K562 (cell line): ENCODE data around the gene GUCA1A. TPM values are rescaled to one million over a fixed set of nuclear protein-coding genes. Genes with fewer than 3 reads are reported as not detected.

Experiments
- ATF1 ChIP-seq, 2 experiments: fragments of 450-650 bp in 1 of 2; IDR thresholded peaks; 2 replicates each; pipeline ENCODE4 v1.6.1; 2016; ENCODE audit warnings: missing compliant biosample characterization in 1 of 2, missing genetic modification characterization in 1 of 2
- ATF6 ChIP-seq: sonication (generic); formaldehyde crosslinking; IDR thresholded peaks from 2 replicates; pipeline ENCODE4 v1.4.0; 2020; ENCODE audit warnings: mild to moderate bottlenecking, missing genetic modification reagents
- BCLAF1 ChIP-seq, 2 experiments: fragments of 450-650 bp in 1 of 2; IDR thresholded peaks; 2 replicates each; pipeline ENCODE4 v1.6.1; 2011 to 2017; ENCODE audit warnings: low read depth in 2 of 2, antibody characterized with exemption in 1 of 2, borderline replicate concordance in 1 of 2, low read length in 1 of 2, mild to moderate bottlenecking in 1 of 2, mixed read lengths in 1 of 2; ENCODE audit not compliant: control insufficient read depth in 1 of 2
- CTCF ChIP-seq, 3 experiments: IDR thresholded peaks in 2 of 3; conservative IDR thresholded peaks in 1 of 3; 2 replicates each; pipeline ENCODE4 v1.5.1; 2011 to 2012; ENCODE audit warnings: low read length in 3 of 3, mild to moderate bottlenecking in 3 of 3, control low read depth in 2 of 3, improper control_type of control experiment in 1 of 3, inconsistent platforms in 1 of 3, low read depth in 1 of 3, mixed read lengths in 1 of 3, moderate library complexity in 1 of 3; ENCODE audit not compliant: insufficient read depth in 2 of 3
- EGR1 ChIP-seq: fragments of 450-650 bp; conservative IDR thresholded peaks from 2 replicates; pipeline ENCODE4 v1.6.1; 2017; ENCODE audit warnings: mild to moderate bottlenecking
- GABPB1 ChIP-seq: sonication (generic); formaldehyde crosslinking; IDR thresholded peaks from 2 replicates; pipeline ENCODE4 v1.8.0; 2022; ENCODE audit warnings: mild to moderate bottlenecking, missing genetic modification reagents
- ID3 ChIP-seq, 2 experiments: fragments of 250-450 bp in 1 of 2; fragments of 450-650 bp in 1 of 2; sonication (Bioruptor Pico) in 1 of 2; IDR thresholded peaks; 2 replicates each; pipeline versions ENCODE4 v1.6.1 to v1.8.0; 2016 to 2021; ENCODE audit warnings: mild to moderate bottlenecking in 2 of 2, moderate library complexity in 2 of 2, missing compliant biosample characterization in 1 of 2, missing genetic modification characterization in 1 of 2
- NR4A1 ChIP-seq, 2 experiments: fragments of 250-450 bp in 1 of 2; fragments of 450-650 bp in 1 of 2; sonication (Bioruptor Pico) in 1 of 2; IDR thresholded peaks; 2 replicates each; pipeline versions ENCODE4 v1.4.0 to v1.6.1; 2016 to 2020; ENCODE audit warnings: mild to moderate bottlenecking in 2 of 2, missing compliant biosample characterization in 1 of 2, missing genetic modification characterization in 1 of 2, moderate library complexity in 1 of 2
- SMAD1 ChIP-seq: fragments of 150-350 bp; IDR thresholded peaks from 2 replicates; pipeline ENCODE4 v1.6.1; 2014; ENCODE audit warnings: low read length, low read depth; ENCODE audit not compliant: partially characterized antibody
- SOX6 ChIP-seq: fragments of 450-650 bp; IDR thresholded peaks from 2 replicates; pipeline ENCODE4 v1.6.1; 2014; ENCODE audit warnings: mild to moderate bottlenecking
- SP1 ChIP-seq: sonication (generic); formaldehyde crosslinking; IDR thresholded peaks from 2 replicates; pipeline ENCODE4 v1.8.1; 2022; ENCODE audit warnings: mild to moderate bottlenecking, missing genetic modification reagents
- ZEB2 ChIP-seq: fragments of 450-650 bp; IDR thresholded peaks from 2 replicates; pipeline ENCODE4 v1.6.1; 2016
- ZNF197 ChIP-seq: fragments of 200-800 bp; sonication (Bioruptor generic); IDR thresholded peaks from 2 replicates; pipeline ENCODE4 v1.6.1; 2016; ENCODE audit warnings: low read depth, missing genetic modification characterization, missing compliant biosample characterization
- ZNF395 ChIP-seq: fragments of 200-800 bp; sonication (Bioruptor generic); IDR thresholded peaks from 2 replicates; pipeline ENCODE4 v1.6.1; 2017; ENCODE audit warnings: missing genetic modification characterization, missing compliant biosample characterization
- ZNF696 ChIP-seq: fragments of 250-450 bp; sonication (Bioruptor Pico); conservative IDR thresholded peaks from 2 replicates; pipeline ENCODE4 v1.4.0; 2020; ENCODE audit warnings: mild to moderate bottlenecking, moderate library complexity
- polyA plus RNA-seq, 8 experiments: library from polyadenylated mRNA; depleted of rRNA in 4 of 8; stranded (reverse) in 5 of 8; unstranded in 3 of 8; fragments of >200 nt; fragmentation: Nextera tagmentation in 2 of 8; fragmentation: Illumina TruSeq in 1 of 8; extraction: Ambion mirVana in 2 of 8; extraction: Trizol in 1 of 8; gene quantifications; 2 replicates each; pipeline versions ENCODE4 v1.2.1 to v1.2.3, GENCODE V29; 2011 to 2014; ENCODE audit warnings: inconsistent platforms in 1 of 8, missing spikeins in 1 of 8
- total RNA-seq, 7 experiments: library from RNA; depleted of rRNA in 6 of 7; stranded (reverse); fragments of >200 nt in 6 of 7; fragmentation: Illumina TruSeq in 2 of 7; extraction: Trizol in 2 of 7; gene quantifications; 2 replicates each; pipeline versions ENCODE4 v1.2.1 to v1.2.3, GENCODE V29; 2011 to 2021; ENCODE audit warnings: low replicate concordance in 1 of 7

Gene GUCA1A
- total and polyA plus RNA-seq, 9 of the 15 experiments (the other 6 are each of a cell fraction or from before 2014, with no cell fraction given): not detected

- TF ChIP-seq ATF6 (CRISPR knock-in tag) (peak; percentile 88; the same call in 1 of the 2 replicates), GABPB1 (CRISPR knock-in tag) (peak; percentile 69), SOX6 (peak; percentile 97), SMAD1 (peak; percentile 93), BCLAF1 (IDR thresholded peaks at IDR 0.05; ENCODE audit: borderline replicate concordance in 1 of 2, control insufficient read depth in 1 of 2, low read depth in 2 of 2, low read length in 1 of 2) (peak in 1 of 2 experiments; percentile 87; a peak in 1 of 4 replicates), ZNF395 (peak; percentile 70; the same call in 1 of the 2 replicates), EGR1 (peak; percentile 28; the same call in 1 of the 2 replicates), ATF1 (CRISPR knock-in tag; IDR thresholded peaks at IDR 0.05) (no peak), ATF1 (tag; IDR thresholded peaks at IDR 0.05) (peak; percentile 85), CTCF (IDR thresholded peaks at IDR 0.05 in 2 of 3, conservative IDR thresholded peaks at IDR 0.05 in 1 of 3; ENCODE audit: insufficient read depth in 2 of 3, low read depth in 1 of 3, low read length in 3 of 3) (peak in 2 of 3 experiments; percentile 31 to 37; a peak in 3 of 6 replicates), NR4A1 (CRISPR knock-in tag; IDR thresholded peaks at IDR 0.05) (no peak), NR4A1 (tag; IDR thresholded peaks at IDR 0.05) (peak; percentile 93), ZNF696 (CRISPR knock-in tag) (no peak), SP1 (CRISPR knock-in tag) (peak; percentile 88), ZNF197 (peak; percentile 72; the same call in 1 of the 2 replicates), ZEB2 (peak; percentile 80; the same call in 1 of the 2 replicates), ID3 (CRISPR knock-in tag; IDR thresholded peaks at IDR 0.05) (no peak), ID3 (tag; IDR thresholded peaks at IDR 0.05) (peak; percentile 51; the same call in 1 of the 2 replicates)
Measured at GRCh38 chr6:42199106-42199981, 26.2 kb downstream of the GUCA1A start (continued).
